H7 (cell line): ENCODE measurements around the gene CRYBG2. TPM values are rescaled to one million over a fixed set of nuclear protein-coding genes. Genes with fewer than 3 reads are reported as not detected.
"Not testable (repeated sequence)": the region's sequence is repeated elsewhere in the genome, so short reads cannot be mapped to it uniquely, and the experiment has no call there.

Source experiments
- DNase-seq: peaks from one replicate; pipeline ENCODE4 v3.0.0; 2012
- H3K27me3 ChIP-seq: 2 replicates; pipeline ENCODE4 v1.6.0; 2011; ENCODE audit warnings: mild to moderate bottlenecking, low read length; ENCODE audit not compliant: control insufficient read depth, insufficient read depth
- H3K36me3 ChIP-seq: replicated peaks from 2 replicates; pipeline ENCODE4 v1.5.1; 2011; ENCODE audit warnings: low read length; ENCODE audit not compliant: control insufficient read depth, insufficient read depth
- H3K4me3 ChIP-seq: 2 replicates; pipeline ENCODE4 v1.5.1; 2011; ENCODE audit warnings: low read depth, mild to moderate bottlenecking, control low read depth, low read length, moderate library complexity; ENCODE audit not compliant: insufficient read depth
- total RNA-seq: library from RNA; depleted of rRNA; stranded (reverse); fragments of >200 nt; shearing (Covaris generic); gene quantifications from 2 replicates; pipeline ENCODE4 v1.2.3, GENCODE V29; 2014

The CRYBG2 gene
- total RNA-seq, 1 experiment from 2014 or later = 7.9 TPM

DNA sequence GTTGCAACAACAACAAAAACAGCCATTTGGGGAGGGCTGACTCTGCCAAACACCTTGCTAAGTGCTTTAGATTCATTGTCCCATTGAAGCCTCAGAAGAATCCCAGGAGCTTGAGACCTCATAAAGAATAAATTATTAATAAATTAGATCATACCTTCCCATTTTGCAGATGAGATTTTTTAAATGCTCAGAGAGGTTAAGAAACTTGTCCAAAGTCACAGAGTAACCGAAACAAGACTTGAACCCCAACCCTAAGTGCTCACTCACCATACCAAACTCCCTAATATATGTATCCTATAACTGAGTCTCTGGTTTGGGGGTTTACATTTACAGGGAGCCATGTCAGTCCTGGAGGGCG lies 3.6 kb downstream of the CRYBG2 start:
- Histone ChIP-seq H3K4me3 (no peak overlapping the region), H3K36me3 (no peaks in the 10 kb centered on the region), H3K27me3 (no peaks in the 10 kb centered on the region)
- DNase-seq = no peak

DNA sequence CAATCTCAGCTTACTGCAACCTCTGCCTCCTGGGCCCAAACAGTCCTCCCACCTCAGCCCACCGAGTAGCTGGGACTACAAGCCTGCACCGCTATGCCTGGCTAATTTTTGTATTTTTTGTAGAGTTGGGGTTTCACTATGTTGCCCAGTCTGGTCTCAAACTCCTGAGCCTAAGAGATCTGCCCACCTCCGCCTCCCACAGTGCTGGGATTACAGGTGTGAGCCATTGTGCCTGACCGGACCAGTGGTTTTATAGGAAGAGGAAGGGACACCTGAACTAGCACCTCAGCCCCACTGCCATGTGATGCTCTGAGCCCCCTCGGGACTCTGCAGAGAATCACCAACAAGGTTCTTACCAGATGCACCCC lies 4.1 kb downstream of the CRYBG2 start:
- no peak overlapping the region for H3K4me3 ChIP-seq
- no peaks in the 10 kb centered on the region for H3K27me3 ChIP-seq
- H3K36me3 ChIP-seq = no peaks in the 10 kb centered on the region
- DNase-seq = no peak

GRCh38 chr1:26349188-26349876 lies 4.6 kb downstream of the CRYBG2 start:
- H3K27me3 ChIP-seq = no peaks in the 10 kb centered on the region
- no peak overlapping the region for H3K4me3 ChIP-seq
- DNase-seq = no peak
- H3K36me3 ChIP-seq = no peaks in the 10 kb centered on the region

DNA sequence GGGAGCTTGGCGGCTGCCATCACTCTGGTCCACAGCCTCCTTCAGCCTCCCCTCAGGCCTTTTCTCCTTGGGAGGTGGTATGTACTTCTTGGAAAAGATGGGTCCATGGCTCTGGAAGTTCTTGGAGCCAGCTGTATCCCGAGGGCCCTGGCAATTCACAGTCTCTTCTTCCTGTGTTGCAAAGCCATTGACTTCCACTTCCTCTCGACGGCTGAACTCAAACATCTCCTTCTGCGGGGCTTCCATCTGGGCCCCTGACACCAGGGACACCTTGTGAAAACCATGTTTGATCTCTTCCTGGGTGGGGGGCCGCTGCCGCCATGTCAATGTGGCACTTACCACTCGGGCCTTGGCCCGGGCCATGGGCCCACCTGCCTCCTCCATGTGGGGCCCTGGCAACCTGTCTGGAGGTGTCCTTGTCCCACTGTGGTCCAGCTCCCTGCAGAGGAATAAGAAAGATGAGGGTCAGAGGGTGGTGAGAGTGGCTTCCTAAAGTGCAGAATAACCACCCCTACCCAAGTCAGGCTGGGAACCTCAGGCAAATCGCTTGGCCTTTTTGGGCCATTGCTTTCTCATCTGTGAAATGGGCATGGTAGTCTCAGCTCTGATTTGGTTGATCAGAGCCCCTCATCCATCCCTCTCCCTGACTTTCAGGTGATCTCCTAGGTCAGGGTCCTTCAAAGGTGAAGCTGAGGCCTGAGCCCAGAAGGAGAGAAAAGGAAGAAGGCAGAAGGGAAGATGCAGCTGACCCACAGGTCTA lies 7.5 kb downstream of the CRYBG2 start:
- Histone ChIP-seq H3K27me3 (no peaks in the 10 kb centered on the region), H3K36me3 (no peaks in the 10 kb centered on the region), H3K4me3 (no peak overlapping the region)
- DNase-seq = no peak

- peak; percentile 46 for DNase-seq
- Histone ChIP-seq H3K36me3 (no peaks in the 10 kb centered on the region), H3K4me3 (no peak overlapping the region), H3K27me3 (no peaks in the 10 kb centered on the region)
Observed at GRCh38 chr1:26345718-26346117, 8.2 kb downstream of the CRYBG2 start.

- H3K27me3 ChIP-seq = no peaks in the 10 kb centered on the region
- no peak for DNase-seq
Observed at GRCh38 chr1:26344147-26344920, 9.6 kb downstream of the CRYBG2 start.

GRCh38 chr1:26340047-26340481 lies 13.9 kb downstream of the CRYBG2 start:
- no peak overlapping the region for H3K4me3 ChIP-seq
- DNase-seq = no peak
- H3K36me3 ChIP-seq = no peaks in the 10 kb centered on the region; the same call in 1 of the 2 replicates
- peaks cover 11% of the 10 kb centered on the region for H3K27me3 ChIP-seq

More at GRCh38 chr1:26344147-26344920, 9.6 kb downstream of the CRYBG2 start:
- Histone ChIP-seq H3K4me3 (no peak overlapping the region), H3K36me3 (no peaks in the 10 kb centered on the region)

GRCh38 chr1:26338670-26339069 lies 15.3 kb downstream of the CRYBG2 start:
- Histone ChIP-seq H3K27me3 (peaks cover 11% of the 10 kb centered on the region), H3K4me3 (no peak overlapping the region), H3K36me3 (no peaks in the 10 kb centered on the region; the same call in 1 of the 2 replicates)
- DNase-seq = no peak

DNA sequence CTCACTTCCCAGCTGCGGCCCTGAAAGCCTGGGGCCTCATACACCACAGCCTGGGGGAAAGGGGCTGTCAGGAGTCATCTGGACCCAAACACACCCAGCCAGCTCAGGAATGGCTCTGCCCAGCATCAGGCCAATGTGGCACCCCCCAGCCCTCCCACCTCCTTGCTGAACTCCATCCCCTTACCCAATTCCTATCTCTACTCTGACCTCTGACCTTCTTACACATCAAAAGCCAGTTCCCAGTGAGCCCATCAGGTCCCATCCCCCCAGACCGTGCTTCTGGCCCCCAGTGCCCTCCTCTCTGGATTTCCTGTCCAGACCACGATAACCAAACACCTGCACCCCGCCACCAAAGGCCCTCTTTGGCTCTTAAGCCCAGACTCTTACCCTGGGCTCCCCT lies 16.3 kb downstream of the CRYBG2 start:
- Histone ChIP-seq H3K4me3 (no peak overlapping the region), H3K27me3 (peaks cover 11% of the 10 kb centered on the region), H3K36me3 (no peaks in the 10 kb centered on the region; the same call in 1 of the 2 replicates)
- DNase-seq = no peak

- Histone ChIP-seq H3K36me3 (no peaks in the 10 kb centered on the region; the same call in 1 of the 2 replicates), H3K27me3 (peaks cover 11% of the 10 kb centered on the region), H3K4me3 (no peak overlapping the region; the same call in 1 of the 2 replicates)
- no peak for DNase-seq
Observed at GRCh38 chr1:26337206-26337535, 16.8 kb downstream of the CRYBG2 start.

DNA sequence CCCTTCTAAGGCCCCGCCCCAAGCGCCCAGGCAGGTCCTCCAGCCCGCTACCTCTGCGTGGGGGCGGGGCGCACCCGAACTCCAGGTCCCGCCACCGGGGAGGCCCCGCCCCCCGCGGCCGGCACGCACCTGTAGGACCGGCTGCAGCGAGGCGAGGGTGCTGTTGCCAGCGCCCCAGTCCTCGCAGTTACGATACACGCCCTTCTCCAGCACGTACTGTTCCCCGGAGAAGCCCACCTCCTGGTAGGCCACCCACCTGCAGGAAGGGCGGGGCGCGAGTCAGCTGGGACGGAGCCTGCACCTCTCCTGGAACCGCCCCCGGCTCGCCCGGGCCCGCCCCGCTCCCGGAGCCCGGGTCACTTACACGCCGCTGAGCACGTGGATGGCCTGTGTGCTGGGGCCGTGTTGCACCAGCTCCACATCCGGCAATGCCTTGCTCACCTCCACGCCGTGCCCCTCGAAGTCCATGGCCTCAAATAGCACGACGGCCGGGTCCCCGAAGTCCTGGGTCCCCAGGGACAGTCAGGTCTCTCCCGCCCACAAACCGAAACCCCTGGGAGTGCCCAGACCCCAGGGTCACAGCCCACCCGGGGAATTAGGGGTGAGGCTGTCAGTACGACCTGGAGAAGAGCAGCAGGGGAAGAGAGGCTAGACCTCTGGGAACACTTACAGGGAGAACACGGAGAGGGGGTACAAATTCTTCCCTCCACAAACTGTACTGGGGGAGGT lies 17.3 kb downstream of the CRYBG2 start:
- Histone ChIP-seq H3K27me3 (peaks cover 11% of the 10 kb centered on the region), H3K36me3 (no peaks in the 10 kb centered on the region; the same call in 1 of the 2 replicates), H3K4me3 (peak overlapping the region; percentile 96)
- DNase-seq = peak; percentile 99

- DNase-seq = no peak
- H3K27me3 ChIP-seq = peaks cover 11% of the 10 kb centered on the region
- peak overlapping the region; percentile 96 for H3K4me3 ChIP-seq
- no peaks in the 10 kb centered on the region; the same call in 1 of the 2 replicates for H3K36me3 ChIP-seq
Observed at GRCh38 chr1:26335774-26336476, 18.0 kb downstream of the CRYBG2 start.

GRCh38 chr1:26333312-26333711 lies 20.6 kb downstream of the CRYBG2 start:
- not testable (repeated sequence) for DNase-seq, H3K36me3 ChIP-seq, H3K4me3 ChIP-seq
- peaks cover 11% of the 10 kb centered on the region for H3K27me3 ChIP-seq

DNA sequence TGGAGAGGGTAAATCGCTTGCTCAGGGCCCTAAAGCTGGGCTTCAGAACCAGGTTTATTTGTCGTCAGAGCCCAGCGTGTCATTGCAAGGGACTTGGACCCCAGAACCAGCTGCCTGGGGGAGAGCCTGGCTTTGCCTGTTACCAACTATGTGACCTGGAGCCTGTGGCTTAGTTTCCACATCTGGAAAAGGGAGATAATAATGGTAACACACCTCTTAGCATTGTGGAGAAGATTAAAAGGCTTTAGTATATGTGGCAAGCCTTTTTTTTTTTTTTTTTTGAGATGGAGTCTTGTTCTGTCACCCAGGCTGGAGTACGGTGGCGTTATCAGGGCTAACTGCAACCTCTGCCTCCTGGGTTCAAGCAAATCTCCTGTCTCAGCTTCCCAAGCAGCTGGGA lies 23.7 kb downstream of the CRYBG2 start:
- Histone ChIP-seq H3K27me3 (no peaks in the 10 kb centered on the region; the same call in 1 of the 2 replicates), H3K4me3 (no peak overlapping the region), H3K36me3 (no peaks in the 10 kb centered on the region; the same call in none of the 2 replicates)
- DNase-seq = no peak
